ENCODE data around the gene BTBD18.
"Not testable (repeated sequence)": the region's sequence is repeated elsewhere in the genome, so short reads cannot be mapped to it uniquely, and the experiment has no call there.

BTBD18 gene

GRCh38 chr11:57728829-57729228, 22.8 kb downstream of the BTBD18 start:
- no peak for FAIRE-seq

- FAIRE-seq, result no peak
These were observed 24.4 kb downstream of the BTBD18 start for GRCh38 chr11:57727185-57727584.

GRCh38 chr11:57716726-57717125, 34.9 kb downstream of the BTBD18 start:
- not testable (repeated sequence) for FAIRE-seq

GRCh38 chr11:57713835-57714234, 37.8 kb downstream of the BTBD18 start:
- no peak for FAIRE-seq

- peak; percentile 100 for FAIRE-seq
These were observed 39.1 kb downstream of the BTBD18 start, which contains the start of gene TMX2 for GRCh38 chr11:57712256-57713150. TSS of gene TMX2 (plus strand) at chr11:57712593. CDS start at chr11:57712619, 26 bp downstream.

GRCh38 chr11:57711414-57712255, 40.0 kb downstream of the BTBD18 start, which contains the start of gene MED19:
TSS of gene MED19 (minus strand) at chr11:57712215. CDS start at chr11:57712179, 36 bp downstream.
- no peak for FAIRE-seq

GRCh38 chr11:57709802-57710367, 41.7 kb downstream of the BTBD18 start:
- FAIRE-seq, result no peak

GRCh38 chr11:57705432-57705831, 46.2 kb downstream of the BTBD18 start:
- not testable (repeated sequence) for FAIRE-seq

- no peak for FAIRE-seq
These were observed 46.7 kb downstream of the BTBD18 start for GRCh38 chr11:57704932-57705331.

GRCh38 chr11:57703341-57703740, 48.3 kb downstream of the BTBD18 start:
- FAIRE-seq, result no peak

- no peak for FAIRE-seq
These were observed 51.2 kb downstream of the BTBD18 start for GRCh38 chr11:57700425-57700824.

GRCh38 chr11:57699813-57700212, 51.8 kb downstream of the BTBD18 start:
- FAIRE-seq, result no peak

GRCh38 chr11:57698843-57699365, 52.7 kb downstream of the BTBD18 start:
- FAIRE-seq, result no peak
